ENCODE data around the gene RILP.

DNA sequence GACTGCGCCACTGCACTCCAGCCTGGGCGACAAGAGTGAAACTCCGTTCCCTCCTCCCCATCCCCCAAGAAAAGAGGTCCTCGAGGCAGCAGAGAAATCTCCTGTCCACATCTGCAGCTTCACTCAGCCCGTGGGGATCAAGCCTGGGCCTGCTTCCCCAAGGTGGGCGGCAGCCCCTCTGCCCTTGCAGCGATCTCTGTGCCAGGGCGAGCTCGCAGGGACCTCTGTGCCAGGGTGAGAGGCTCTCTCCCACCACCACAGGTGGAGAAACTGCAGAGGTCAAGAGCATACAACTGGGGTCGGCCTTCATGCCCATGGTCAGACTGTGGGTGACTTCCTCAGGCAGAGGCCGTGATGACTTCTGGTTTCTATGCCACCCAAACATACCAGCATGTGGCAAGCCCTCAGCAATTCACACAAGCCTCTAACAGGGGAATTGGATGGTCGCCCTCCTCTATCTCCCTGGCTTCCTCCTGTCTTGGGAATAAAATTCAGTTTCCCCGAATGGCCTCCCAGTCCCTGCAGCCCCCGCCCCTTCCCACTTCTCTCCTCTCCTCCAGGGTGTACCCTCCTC is 26.5 kb downstream of the RILP start:
- no peak for TF ChIP-seq EZH2 (IDR thresholded peaks at IDR 0.05)
- TF ChIP-seq, protein P1, sequence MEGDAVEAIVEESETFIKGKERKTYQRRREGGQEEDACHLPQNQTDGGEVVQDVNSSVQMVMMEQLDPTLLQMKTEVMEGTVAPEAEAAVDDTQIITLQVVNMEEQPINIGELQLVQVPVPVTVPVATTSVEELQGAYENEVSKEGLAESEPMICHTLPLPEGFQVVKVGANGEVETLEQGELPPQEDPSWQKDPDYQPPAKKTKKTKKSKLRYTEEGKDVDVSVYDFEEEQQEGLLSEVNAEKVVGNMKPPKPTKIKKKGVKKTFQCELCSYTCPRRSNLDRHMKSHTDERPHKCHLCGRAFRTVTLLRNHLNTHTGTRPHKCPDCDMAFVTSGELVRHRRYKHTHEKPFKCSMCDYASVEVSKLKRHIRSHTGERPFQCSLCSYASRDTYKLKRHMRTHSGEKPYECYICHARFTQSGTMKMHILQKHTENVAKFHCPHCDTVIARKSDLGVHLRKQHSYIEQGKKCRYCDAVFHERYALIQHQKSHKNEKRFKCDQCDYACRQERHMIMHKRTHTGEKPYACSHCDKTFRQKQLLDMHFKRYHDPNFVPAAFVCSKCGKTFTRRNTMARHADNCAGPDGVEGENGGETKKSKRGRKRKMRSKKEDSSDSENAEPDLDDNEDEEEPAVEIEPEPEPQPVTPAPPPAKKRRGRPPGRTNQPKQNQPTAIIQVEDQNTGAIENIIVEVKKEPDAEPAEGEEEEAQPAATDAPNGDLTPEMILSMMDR (IDR thresholded peaks at IDR 0.05): no peak

All from neural progenitor cell (in vitro differentiated cells).